ENCODE data around the gene MARCHF10.
"Not testable (repeated sequence)": the region's sequence is repeated elsewhere in the genome, so short reads cannot be mapped to it uniquely, and the experiment has no call there.

MARCHF10 gene

GRCh38 chr17:62714016-62714777 is 93.9 kb downstream of the MARCHF10 start:
- no peak for DNase-seq

GRCh38 chr17:62713086-62713881 is 94.8 kb downstream of the MARCHF10 start:
- no peak for DNase-seq

- no peak for DNase-seq
Measured at GRCh38 chr17:62712171-62712581, 95.9 kb downstream of the MARCHF10 start.

GRCh38 chr17:62708587-62708986 is 99.5 kb downstream of the MARCHF10 start:
- no peak for DNase-seq

GRCh38 chr17:62707425-62707739 is 100.7 kb downstream of the MARCHF10 start:
- DNase-seq = no peak

GRCh38 chr17:62706598-62707424 is 101.3 kb downstream of the MARCHF10 start:
- DNase-seq = no peak

GRCh38 chr17:62705778-62706597 is 102.1 kb downstream of the MARCHF10 start:
- DNase-seq = no peak

GRCh38 chr17:62705156-62705777 is 102.8 kb downstream of the MARCHF10 start:
- DNase-seq = no peak

GRCh38 chr17:62704381-62704971 is 103.6 kb downstream of the MARCHF10 start:
- DNase-seq = no peak

GRCh38 chr17:62703776-62704380 is 104.2 kb downstream of the MARCHF10 start:
- peak; percentile 49 for DNase-seq

GRCh38 chr17:62703261-62703775 is 104.8 kb downstream of the MARCHF10 start:
- no peak for DNase-seq

- no peak for DNase-seq
Measured at GRCh38 chr17:62702746-62703260, 105.3 kb downstream of the MARCHF10 start.

GRCh38 chr17:62701706-62702085 is 106.4 kb downstream of the MARCHF10 start:
- no peak for DNase-seq

- no peak for DNase-seq
Measured at GRCh38 chr17:62700964-62701705, 107.0 kb downstream of the MARCHF10 start.

GRCh38 chr17:62698459-62698858 is 109.7 kb downstream of the MARCHF10 start:
- DNase-seq = not testable (repeated sequence)

GRCh38 chr17:62696726-62697490 is 111.2 kb downstream of the MARCHF10 start:
- DNase-seq = no peak

- DNase-seq = no peak
Measured at GRCh38 chr17:62696256-62696655, 111.9 kb downstream of the MARCHF10 start.

- not testable (repeated sequence) for DNase-seq
Measured at GRCh38 chr17:62695093-62695738, 112.9 kb downstream of the MARCHF10 start.
